HepG2 (cell line): ENCODE data around the gene SLC8A2. TPM values are rescaled to one million over a fixed set of nuclear protein-coding genes. Genes with fewer than 3 reads are reported as not detected.
A peak's percentile ranks its signal among the peaks of the same experiment; 100 is the strongest.

Experiments used
- ATAC-seq: fragments of 200-7000 bp; cut with Tn5 transposase; 3 replicates; pipeline ENCODE4 v1.9.1; 2020; ENCODE audit warnings: mild to moderate bottlenecking, moderate library complexity
- BruUV-seq: library from RNA; stranded (reverse); fragments of 400-500 nt; replicated peaks from 2 replicates; lab custom pipeline; 2021; lab: Mats Ljungman, UMichigan
- CTCF ChIA-PET: fragments of 300-600 bp; formaldehyde crosslinking; extraction: SDS; loops from one replicate; lab custom pipeline; 2021; ENCODE audit warnings: low total read pairs, inconsistent platforms, low intra/inter-chr PET ratio; lab: Yijun Ruan, JAX
- POLR2A ChIA-PET: fragments of 350-600 bp; sonication (Branson Sonifier 250); formaldehyde crosslinking; loops from one replicate; lab custom pipeline; 2020; ENCODE audit warnings: antibody characterized with exemption, inconsistent platforms; lab: Yijun Ruan, JAX
- DNase-seq: peaks from one replicate; pipeline ENCODE4 v3.0.0-alpha.2; 2015; ENCODE audit warnings: low spot score
- FAIRE-seq: peaks from 3 replicates; lab custom pipeline; 2011; peaks lifted over from hg19 to GRCh38; lab: Jason Lieb, UNC
- H2AFZ ChIP-seq: one replicate; pipeline ENCODE4 v1.6.1; 2011; ENCODE audit warnings: low read length, inconsistent platforms
- H3K27ac ChIP-seq: fragments of 300-600 bp; 3 replicates; pipeline ENCODE4 v1.8.0; 2011; ENCODE audit warnings: mixed run types, mild to moderate bottlenecking, mixed read lengths, low read length, inconsistent platforms; ENCODE audit not compliant: insufficient read depth; ENCODE audit errors: extremely low read length
- H3K27me3 ChIP-seq, 2 experiments: fragments of 200-600 bp in 1 of 2; 2 replicates in 1 of 2; 3 replicates in 1 of 2; pipeline versions ENCODE4 v1.6.0 to v1.8.0; 2011; ENCODE audit warnings: low read length in 2 of 2, mild to moderate bottlenecking in 2 of 2, moderate library complexity in 2 of 2, inconsistent platforms in 1 of 2; ENCODE audit not compliant: insufficient read depth in 2 of 2, control insufficient read depth in 1 of 2
- H3K36me3 ChIP-seq, 2 experiments: fragments of 200-600 bp in 1 of 2; replicated peaks in 1 of 2; 2 replicates in 1 of 2; 3 replicates in 1 of 2; pipeline versions ENCODE4 v1.5.1 to v1.8.0; 2011; ENCODE audit warnings: low read length in 2 of 2, inconsistent platforms in 1 of 2; ENCODE audit not compliant: insufficient read depth in 2 of 2, control insufficient read depth in 1 of 2
- H3K4me1 ChIP-seq: 2 replicates; pipeline ENCODE4 v1.5.1; 2012; ENCODE audit warnings: low read length, inconsistent platforms; ENCODE audit not compliant: insufficient read depth
- H3K4me2 ChIP-seq: 2 replicates; pipeline ENCODE4 v1.6.0; 2011; ENCODE audit warnings: low read depth, low read length, inconsistent platforms
- H3K4me3 ChIP-seq, 3 experiments: fragments of 200-600 bp in 1 of 3; sonication (generic), shearing (Covaris generic) in 1 of 3; replicated peaks in 1 of 3; 2 replicates each; pipeline ENCODE4 v1.5.1; 2011 to 2016; ENCODE audit warnings: low read length in 3 of 3, inconsistent platforms in 2 of 3, low read depth in 2 of 3, mild to moderate bottlenecking in 2 of 3, control low read depth in 1 of 3, mixed read lengths in 1 of 3; ENCODE audit not compliant: insufficient read depth in 1 of 3
- H3K79me2 ChIP-seq: one replicate; pipeline ENCODE4 v1.6.1; 2011; ENCODE audit warnings: low read length, inconsistent platforms; ENCODE audit not compliant: insufficient read depth
- H3K9ac ChIP-seq: 2 replicates; pipeline ENCODE4 v1.6.0; 2011; ENCODE audit warnings: mild to moderate bottlenecking, low read depth, low read length, inconsistent platforms; ENCODE audit not compliant: insufficient read depth
- H3K9me3 ChIP-seq: 2 replicates; pipeline ENCODE4 v1.5.1; 2012; ENCODE audit warnings: mild to moderate bottlenecking, low read length
- H4K20me1 ChIP-seq: 2 replicates; pipeline ENCODE4 v1.6.0; 2011; ENCODE audit warnings: inconsistent platforms, mild to moderate bottlenecking, low read length, moderate library complexity; ENCODE audit not compliant: insufficient read depth
- HMG20B ChIP-seq: conservative IDR thresholded peaks from 2 replicates; pipeline ENCODE4 v1.6.1; 2016; ENCODE audit warnings: missing genetic modification reagents, missing compliant biosample characterization
- NFIC ChIP-seq: IDR thresholded peaks from 2 replicates; pipeline ENCODE4 v1.6.1; 2012; ENCODE audit warnings: mild to moderate bottlenecking, low read length, inconsistent platforms
- PRMT3 ChIP-seq: sonication (generic); formaldehyde crosslinking; IDR thresholded peaks from 2 replicates; pipeline ENCODE4 v1.8.1; 2022; ENCODE audit warnings: low read depth, mild to moderate bottlenecking, moderate library complexity, missing genetic modification reagents, borderline replicate concordance
- SYNCRIP ChIP-seq: fragments of 200-400 bp; formaldehyde crosslinking; IDR thresholded peaks from 2 replicates; pipeline ENCODE4 v1.6.1; 2018; ENCODE audit warnings: mild to moderate bottlenecking, low read depth, low read length; ENCODE audit not compliant: insufficient read depth
- TSC22D2 ChIP-seq: sonication (generic); formaldehyde crosslinking; IDR thresholded peaks from 2 replicates; pipeline ENCODE4 v1.5.1; 2020; ENCODE audit warnings: missing genetic modification reagents, mild to moderate bottlenecking, borderline replicate concordance
- ZNF142 ChIP-seq: sonication (generic); formaldehyde crosslinking; IDR thresholded peaks from 2 replicates; pipeline ENCODE4 v1.4.0; 2020; ENCODE audit warnings: missing genetic modification reagents
- ZNF75D ChIP-seq: sonication (generic); formaldehyde crosslinking; IDR thresholded peaks from 2 replicates; pipeline ENCODE4 v1.8.1; 2023; ENCODE audit warnings: missing genetic modification reagents, mild to moderate bottlenecking, borderline replicate concordance
- WGBS: methylation state at CpG from one replicate; pipeline ENCODE4 v1.1.6; 2017; ENCODE audit warnings: low lambda C conversion rate; 5-methylcytosine and 5-hydroxymethylcytosine counted together
- in situ Hi-C: cut with HindIII; loops from 2 replicates; pipeline ENCODE4 v1.10.0; 2017; ENCODE audit warnings: low pct_unique_long_range_greater_than_20kb; ENCODE audit not compliant: extremely low pct_ligation_motif_present
- intact Hi-C: fragments of 100-400 bp; cut with micrococcal nuclease; formaldehyde crosslinking; loops from one replicate; pipeline ENCODE4 v1.10.0; 2022; ENCODE audit not compliant: unreplicated experiment
- polyA plus RNA-seq, 8 experiments: library from polyadenylated mRNA; depleted of rRNA in 3 of 8; stranded (reverse) in 7 of 8; unstranded in 1 of 8; fragments of >200 nt; fragmentation: Illumina TruSeq in 4 of 8; extraction: Trizol in 4 of 8; gene quantifications; 2 replicates each; pipeline versions ENCODE4 v1.2.1 to v1.2.3, GENCODE V29; 2011 to 2016; ENCODE audit warnings: low read depth in 4 of 8, missing spikeins in 1 of 8, mixed read lengths in 1 of 8; ENCODE audit not compliant: insufficient read depth in 1 of 8
- total RNA-seq, 5 experiments: library from RNA; depleted of rRNA; stranded (reverse); fragments of >200 nt; fragmentation: Illumina TruSeq; extraction: Trizol; gene quantifications; 2 replicates each; pipeline ENCODE4 v1.2.3, GENCODE V29; 2016; ENCODE audit warnings: low read depth in 1 of 5
- TF ChIP-seq, protein P1 (sequence below): sonication (generic); formaldehyde crosslinking; IDR thresholded peaks from one replicate; pipeline ENCODE4 v1.5.1; 2020; ENCODE audit warnings: mild to moderate bottlenecking, missing genetic modification reagents; ENCODE audit errors: not compliant biosample characterization
- TF ChIP-seq, protein P2 (sequence below): IDR thresholded peaks from 2 replicates; pipeline ENCODE4 v1.6.1; 2012; ENCODE audit warnings: inconsistent platforms

SLC8A2 gene
- total and polyA plus RNA-seq, 2 of the 13 experiments (the other 11 are each of a cell fraction or from before 2014, with no cell fraction given), result 0.02 TPM; not detected in 1

DNA sequence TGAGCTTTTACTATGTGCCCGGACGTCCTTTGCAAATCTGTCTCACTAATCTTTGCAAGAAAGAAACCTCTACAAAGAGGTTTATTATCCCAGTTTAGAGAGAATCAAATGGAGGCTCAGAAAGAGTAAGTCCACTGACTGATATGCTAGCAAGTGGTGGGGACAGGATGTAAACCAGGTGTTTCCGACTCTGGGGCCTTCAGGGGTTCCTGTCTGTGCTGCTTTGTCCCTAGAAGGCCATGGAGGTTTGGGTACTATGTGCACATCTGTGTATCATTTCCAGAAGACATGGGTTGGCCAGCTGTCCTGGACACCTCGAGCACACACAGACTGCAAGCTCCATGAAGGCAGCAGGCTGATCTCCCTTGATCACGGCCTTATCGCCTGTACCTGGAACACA, 13.5 kb upstream of the SLC8A2 start:
- no peaks in the 10 kb centered on the region for H3K79me2 ChIP-seq
- H3K4me2 ChIP-seq, result 0 out of 2 replicates have a peak overlapping the region, but pooled peaks have one; percentile 94
- H3K4me1 ChIP-seq, result peaks cover 12% of the 10 kb centered on the region
- DNase-seq (no peak), FAIRE-seq (no peak), ATAC-seq (no peak)
- H3K27ac ChIP-seq, result no peak overlapping the region
- intact Hi-C loops (no loop called here), in situ Hi-C loops (no loop called here)
- no peaks in the 10 kb centered on the region for H3K9me3 ChIP-seq
- ChIA-PET CTCF (no interaction called here), POLR2A (interaction anchor here (1.1 kb wide), 1 partner anchor 30 kb away, joined by 4 read pairs; the partner anchor contains the start of gene NAPA)
- no TSS peak for BruUV-seq
- 97% methylated on average over 6 of the region's 6 CpGs for WGBS
- H3K27me3 ChIP-seq, result no peaks in the 10 kb centered on the region
- peaks cover 11 to 13% of the 10 kb centered on the region in 2 experiments; a peak in 4 of 5 replicates for H3K36me3 ChIP-seq
- no peaks in the 10 kb centered on the region for H4K20me1 ChIP-seq
- H2AFZ ChIP-seq, result no peak overlapping the region
- H3K9ac ChIP-seq, result no peak overlapping the region
- H3K4me3 ChIP-seq, result no peak overlapping the region
- TF ChIP-seq, protein P1, sequence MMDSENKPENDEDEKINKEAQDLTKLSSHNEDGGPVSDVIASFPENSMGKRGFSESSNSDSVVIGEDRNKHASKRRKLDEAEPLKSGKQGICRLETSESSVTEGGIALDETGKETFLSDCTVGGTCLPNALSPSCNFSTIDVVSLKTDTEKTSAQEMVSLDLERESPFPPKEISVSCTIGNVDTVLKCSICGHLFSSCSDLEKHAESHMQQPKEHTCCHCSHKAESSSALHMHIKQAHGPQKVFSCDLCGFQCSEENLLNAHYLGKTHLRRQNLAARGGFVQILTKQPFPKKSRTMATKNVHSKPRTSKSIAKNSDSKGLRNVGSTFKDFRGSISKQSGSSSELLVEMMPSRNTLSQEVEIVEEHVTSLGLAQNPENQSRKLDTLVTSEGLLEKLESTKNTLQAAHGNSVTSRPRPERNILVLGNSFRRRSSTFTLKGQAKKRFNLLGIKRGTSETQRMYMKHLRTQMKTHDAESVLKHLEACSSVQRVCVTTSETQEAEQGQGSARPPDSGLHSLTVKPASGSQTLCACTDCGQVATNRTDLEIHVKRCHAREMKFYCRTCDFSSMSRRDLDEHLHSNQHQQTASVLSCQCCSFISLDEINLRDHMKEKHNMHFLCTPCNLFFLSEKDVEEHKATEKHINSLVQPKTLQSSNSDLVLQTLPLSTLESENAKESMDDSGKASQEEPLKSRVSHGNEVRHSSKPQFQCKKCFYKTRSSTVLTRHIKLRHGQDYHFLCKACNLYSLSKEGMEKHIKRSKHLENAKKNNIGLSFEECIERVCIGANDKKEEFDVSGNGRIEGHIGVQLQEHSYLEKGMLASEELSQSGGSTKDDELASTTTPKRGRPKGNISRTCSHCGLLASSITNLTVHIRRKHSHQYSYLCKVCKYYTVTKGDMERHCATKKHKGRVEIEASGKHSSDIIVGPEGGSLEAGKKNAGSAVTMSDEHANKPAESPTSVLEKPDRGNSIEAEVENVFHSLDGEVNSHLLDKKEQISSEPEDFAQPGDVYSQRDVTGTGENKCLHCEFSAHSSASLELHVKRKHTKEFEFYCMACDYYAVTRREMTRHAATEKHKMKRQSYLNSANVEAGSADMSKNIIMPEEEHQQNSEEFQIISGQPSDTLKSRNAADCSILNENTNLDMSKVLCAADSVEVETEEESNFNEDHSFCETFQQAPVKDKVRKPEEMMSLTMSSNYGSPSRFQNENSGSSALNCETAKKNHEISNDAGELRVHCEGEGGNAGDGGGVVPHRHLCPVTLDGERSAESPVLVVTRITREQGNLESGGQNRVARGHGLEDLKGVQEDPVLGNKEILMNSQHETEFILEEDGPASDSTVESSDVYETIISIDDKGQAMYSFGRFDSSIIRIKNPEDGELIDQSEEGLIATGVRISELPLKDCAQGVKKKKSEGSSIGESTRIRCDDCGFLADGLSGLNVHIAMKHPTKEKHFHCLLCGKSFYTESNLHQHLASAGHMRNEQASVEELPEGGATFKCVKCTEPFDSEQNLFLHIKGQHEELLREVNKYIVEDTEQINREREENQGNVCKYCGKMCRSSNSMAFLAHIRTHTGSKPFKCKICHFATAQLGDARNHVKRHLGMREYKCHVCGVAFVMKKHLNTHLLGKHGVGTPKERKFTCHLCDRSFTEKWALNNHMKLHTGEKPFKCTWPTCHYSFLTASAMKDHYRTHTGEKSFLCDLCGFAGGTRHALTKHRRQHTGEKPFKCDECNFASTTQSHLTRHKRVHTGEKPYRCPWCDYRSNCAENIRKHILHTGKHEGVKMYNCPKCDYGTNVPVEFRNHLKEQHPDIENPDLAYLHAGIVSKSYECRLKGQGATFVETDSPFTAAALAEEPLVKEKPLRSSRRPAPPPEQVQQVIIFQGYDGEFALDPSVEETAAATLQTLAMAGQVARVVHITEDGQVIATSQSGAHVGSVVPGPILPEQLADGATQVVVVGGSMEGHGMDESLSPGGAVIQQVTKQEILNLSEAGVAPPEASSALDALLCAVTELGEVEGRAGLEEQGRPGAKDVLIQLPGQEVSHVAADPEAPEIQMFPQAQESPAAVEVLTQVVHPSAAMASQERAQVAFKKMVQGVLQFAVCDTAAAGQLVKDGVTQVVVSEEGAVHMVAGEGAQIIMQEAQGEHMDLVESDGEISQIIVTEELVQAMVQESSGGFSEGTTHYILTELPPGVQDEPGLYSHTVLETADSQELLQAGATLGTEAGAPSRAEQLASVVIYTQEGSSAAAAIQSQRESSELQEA (CRISPR knock-in tag), result no peak
- TF ChIP-seq HMG20B, result no peak
- TF ChIP-seq NFIC, result no peak
- no peak for TF ChIP-seq ZNF75D (CRISPR knock-in tag)
- TF ChIP-seq TSC22D2 (CRISPR knock-in tag), result no peak
- TF ChIP-seq PRMT3, result no peak
- TF ChIP-seq, protein P2, sequence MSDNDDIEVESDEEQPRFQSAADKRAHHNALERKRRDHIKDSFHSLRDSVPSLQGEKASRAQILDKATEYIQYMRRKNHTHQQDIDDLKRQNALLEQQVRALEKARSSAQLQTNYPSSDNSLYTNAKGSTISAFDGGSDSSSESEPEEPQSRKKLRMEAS, result no peak
- TF ChIP-seq SYNCRIP, result no peak
- no peak for TF ChIP-seq ZNF142 (CRISPR knock-in tag)
